HEK293 (cell line): ENCODE results near the gene AXL.

Source experiments
- ATF2 ChIP-seq: fragments of 450-650 bp; formaldehyde crosslinking; IDR thresholded peaks from 2 replicates; pipeline ENCODE4 v1.5.1; 2016; ENCODE audit warnings: missing biosample characterization, missing genetic modification characterization, low read depth
- BCL11A ChIP-seq: fragments of 450-650 bp; formaldehyde crosslinking; IDR thresholded peaks from 2 replicates; pipeline ENCODE4 v1.5.1; 2016; ENCODE audit warnings: low read depth, missing biosample characterization, missing genetic modification characterization
- SP7 ChIP-seq: fragments of 450-650 bp; formaldehyde crosslinking; IDR thresholded peaks from 2 replicates; pipeline ENCODE4 v1.5.1; 2016; ENCODE audit warnings: missing biosample characterization, missing genetic modification characterization
- ZBTB11 ChIP-seq: fragments of 450-650 bp; formaldehyde crosslinking; conservative IDR thresholded peaks from 2 replicates; pipeline ENCODE4 v1.5.1; 2016; ENCODE audit warnings: low read depth, missing biosample characterization, missing genetic modification characterization
- ZBTB26 ChIP-seq: fragments of 450-650 bp; formaldehyde crosslinking; optimal IDR thresholded peaks from 2 replicates; pipeline ENCODE3; 2016; ENCODE audit warnings: missing biosample characterization, mild to moderate bottlenecking, missing genetic modification characterization
- ZBTB48 ChIP-seq: fragments of 450-650 bp; formaldehyde crosslinking; IDR thresholded peaks from 2 replicates; pipeline ENCODE4 v1.5.1; 2016; ENCODE audit warnings: missing biosample characterization, missing genetic modification characterization
- ZNF138 ChIP-seq: fragments of 450-650 bp; formaldehyde crosslinking; IDR thresholded peaks from 2 replicates; pipeline ENCODE4 v1.5.1; 2016; ENCODE audit warnings: missing biosample characterization, missing genetic modification characterization, borderline replicate concordance
- ZNF140 ChIP-seq: fragments of 450-650 bp; formaldehyde crosslinking; IDR thresholded peaks from 2 replicates; pipeline ENCODE4 v1.5.1; 2016; ENCODE audit warnings: missing biosample characterization, missing genetic modification characterization
- ZNF148 ChIP-seq: fragments of 450-650 bp; formaldehyde crosslinking; IDR thresholded peaks from 2 replicates; pipeline ENCODE4 v1.5.0; 2017; ENCODE audit warnings: missing biosample characterization, missing genetic modification characterization, borderline replicate concordance
- ZNF174 ChIP-seq: fragments of 450-650 bp; formaldehyde crosslinking; IDR thresholded peaks from 2 replicates; pipeline ENCODE4 v1.5.0; 2017; ENCODE audit warnings: missing biosample characterization, mild to moderate bottlenecking, missing genetic modification characterization
- ZNF335 ChIP-seq: fragments of 450-650 bp; formaldehyde crosslinking; conservative IDR thresholded peaks from 2 replicates; pipeline ENCODE4 v1.5.1; 2016; ENCODE audit warnings: missing biosample characterization, missing genetic modification characterization
- ZNF473 ChIP-seq: fragments of 450-650 bp; formaldehyde crosslinking; IDR thresholded peaks from 2 replicates; pipeline ENCODE4 v1.5.1; 2017; ENCODE audit warnings: missing biosample characterization, missing genetic modification characterization
- ZNF48 ChIP-seq: fragments of 450-650 bp; formaldehyde crosslinking; IDR thresholded peaks from 2 replicates; pipeline ENCODE4 v1.5.1; 2016; ENCODE audit warnings: missing biosample characterization, missing genetic modification characterization
- ZNF521 ChIP-seq: fragments of 450-650 bp; formaldehyde crosslinking; IDR thresholded peaks from 2 replicates; pipeline ENCODE4 v1.5.1; 2017; ENCODE audit warnings: missing biosample characterization, mild to moderate bottlenecking, missing genetic modification characterization
- ZNF529 ChIP-seq: fragments of 450-650 bp; formaldehyde crosslinking; IDR thresholded peaks from 2 replicates; pipeline ENCODE4 v1.5.1; 2017; ENCODE audit warnings: missing genetic modification characterization, missing biosample characterization; ENCODE audit not compliant: insufficient replicate concordance
- ZNF571 ChIP-seq: fragments of 450-650 bp; formaldehyde crosslinking; IDR thresholded peaks from 2 replicates; pipeline ENCODE4 v1.5.0; 2017; ENCODE audit warnings: missing biosample characterization, missing genetic modification characterization
- ZNF580 ChIP-seq: fragments of 450-650 bp; formaldehyde crosslinking; IDR thresholded peaks from 2 replicates; pipeline ENCODE4 v1.5.1; 2016; ENCODE audit warnings: missing biosample characterization, missing genetic modification characterization
- ZNF585B ChIP-seq: fragments of 450-650 bp; formaldehyde crosslinking; IDR thresholded peaks from 2 replicates; pipeline ENCODE4 v1.5.1; 2016; ENCODE audit warnings: missing biosample characterization, missing genetic modification characterization
- ZNF658 ChIP-seq: fragments of 450-650 bp; formaldehyde crosslinking; IDR thresholded peaks from 2 replicates; pipeline ENCODE4; 2016; ENCODE audit warnings: missing biosample characterization, missing genetic modification characterization
- ZNF677 ChIP-seq: fragments of 450-650 bp; IDR thresholded peaks from 2 replicates; pipeline ENCODE4 v1.5.0; 2018; ENCODE audit warnings: missing biosample characterization, mild to moderate bottlenecking, missing genetic modification characterization, moderate library complexity
- ZNF843 ChIP-seq: fragments of 450-650 bp; formaldehyde crosslinking; IDR thresholded peaks from 2 replicates; pipeline ENCODE4 v1.5.1; 2016; ENCODE audit warnings: missing biosample characterization, missing genetic modification characterization
- ZSCAN30 ChIP-seq: fragments of 450-650 bp; IDR thresholded peaks from 2 replicates; pipeline ENCODE4 v1.5.1; 2018; ENCODE audit warnings: missing biosample characterization, mild to moderate bottlenecking, missing genetic modification characterization, moderate library complexity
- TF ChIP-seq, protein P1 (sequence below): IDR thresholded peaks from 2 replicates; pipeline ENCODE4 v1.6.1; 2011; ENCODE audit warnings: mild to moderate bottlenecking, low read depth, low read length, borderline replicate concordance
- TF ChIP-seq, protein P2 (sequence below): fragments of 450-650 bp; formaldehyde crosslinking; IDR thresholded peaks from 2 replicates; pipeline ENCODE4 v1.5.1; 2016; ENCODE audit warnings: missing biosample characterization, missing genetic modification characterization
- TF ChIP-seq, protein P3 (sequence below): fragments of 450-650 bp; IDR thresholded peaks from 2 replicates; pipeline ENCODE4 v1.5.1; 2018; ENCODE audit warnings: missing biosample characterization, missing genetic modification characterization

The AXL gene

DNA sequence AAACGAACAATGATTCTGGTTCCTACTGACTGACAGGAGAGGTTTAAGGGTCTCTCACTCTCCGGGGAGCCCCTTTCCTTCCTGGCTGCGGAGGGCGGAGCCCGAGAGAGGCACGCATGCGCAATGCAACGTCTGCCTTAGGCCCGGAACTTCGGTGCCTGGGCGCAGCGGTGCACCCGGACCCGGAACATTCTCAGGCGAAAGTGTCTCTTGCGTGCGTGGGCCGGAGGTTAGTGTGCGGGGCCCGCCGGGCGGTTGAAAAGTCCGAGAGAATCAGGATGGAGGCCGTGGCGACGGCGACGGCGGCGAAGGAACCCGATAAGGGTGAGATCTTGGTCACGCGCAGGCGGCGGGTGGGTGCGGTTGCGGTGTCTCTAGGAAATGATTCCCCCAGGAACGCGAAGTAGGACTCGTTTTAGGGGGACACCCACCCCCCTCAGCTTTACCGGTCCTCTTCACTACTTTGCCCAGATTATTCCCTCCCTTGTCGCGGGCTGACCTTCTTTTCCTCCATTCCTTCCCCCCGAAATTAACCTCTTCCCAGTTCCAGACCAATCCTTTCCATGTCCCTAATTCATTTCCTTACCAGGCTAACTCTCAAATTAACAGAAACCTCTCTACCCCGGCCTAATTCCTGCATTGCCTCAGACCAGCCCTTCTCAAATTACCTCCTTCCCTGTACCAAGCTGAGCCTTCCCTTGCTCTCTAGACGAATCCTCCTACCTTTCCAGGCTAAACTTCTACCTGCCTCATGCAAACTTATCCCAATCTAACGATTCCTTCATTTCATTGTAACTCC is 91.2 kb downstream of the AXL start, which contains the start of gene CCDC97 (continued):
- peak; percentile 92 for TF ChIP-seq ZNF148 (tag by site-specific recombination)
- peak; percentile 98 for TF ChIP-seq SP7 (tag by site-specific recombination)
- TF ChIP-seq BCL11A (tag by site-specific recombination): peak; percentile 74; the same call in 1 of the 2 replicates
- TF ChIP-seq ZNF677: no peak
- TF ChIP-seq ZNF658 (tag by site-specific recombination): no peak
- TF ChIP-seq ZNF138 (tag by site-specific recombination): peak; percentile 79; the same call in 1 of the 2 replicates
- TF ChIP-seq, protein P1, sequence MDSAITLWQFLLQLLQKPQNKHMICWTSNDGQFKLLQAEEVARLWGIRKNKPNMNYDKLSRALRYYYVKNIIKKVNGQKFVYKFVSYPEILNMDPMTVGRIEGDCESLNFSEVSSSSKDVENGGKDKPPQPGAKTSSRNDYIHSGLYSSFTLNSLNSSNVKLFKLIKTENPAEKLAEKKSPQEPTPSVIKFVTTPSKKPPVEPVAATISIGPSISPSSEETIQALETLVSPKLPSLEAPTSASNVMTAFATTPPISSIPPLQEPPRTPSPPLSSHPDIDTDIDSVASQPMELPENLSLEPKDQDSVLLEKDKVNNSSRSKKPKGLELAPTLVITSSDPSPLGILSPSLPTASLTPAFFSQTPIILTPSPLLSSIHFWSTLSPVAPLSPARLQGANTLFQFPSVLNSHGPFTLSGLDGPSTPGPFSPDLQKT: no peak
- TF ChIP-seq ZNF529 (tag by site-specific recombination): no peak
- TF ChIP-seq ZNF140 (tag by site-specific recombination): no peak
- TF ChIP-seq ZNF473 (tag by site-specific recombination): no peak
- no peak for TF ChIP-seq ZNF571 (tag by site-specific recombination)
- TF ChIP-seq ZBTB11: peak; percentile 100
- no peak for TF ChIP-seq ATF2 (tag by site-specific recombination)
- no peak for TF ChIP-seq ZNF521
- TF ChIP-seq ZNF843 (tag by site-specific recombination): peak; percentile 88
- peak; percentile 99 for TF ChIP-seq ZNF580 (tag by site-specific recombination)
- peak; percentile 97 for TF ChIP-seq ZNF335
- TF ChIP-seq ZBTB26: peak; percentile 86
- no peak for TF ChIP-seq ZNF585B (tag by site-specific recombination)
- no peak for TF ChIP-seq ZNF174 (tag by site-specific recombination)
- TF ChIP-seq, protein P2, sequence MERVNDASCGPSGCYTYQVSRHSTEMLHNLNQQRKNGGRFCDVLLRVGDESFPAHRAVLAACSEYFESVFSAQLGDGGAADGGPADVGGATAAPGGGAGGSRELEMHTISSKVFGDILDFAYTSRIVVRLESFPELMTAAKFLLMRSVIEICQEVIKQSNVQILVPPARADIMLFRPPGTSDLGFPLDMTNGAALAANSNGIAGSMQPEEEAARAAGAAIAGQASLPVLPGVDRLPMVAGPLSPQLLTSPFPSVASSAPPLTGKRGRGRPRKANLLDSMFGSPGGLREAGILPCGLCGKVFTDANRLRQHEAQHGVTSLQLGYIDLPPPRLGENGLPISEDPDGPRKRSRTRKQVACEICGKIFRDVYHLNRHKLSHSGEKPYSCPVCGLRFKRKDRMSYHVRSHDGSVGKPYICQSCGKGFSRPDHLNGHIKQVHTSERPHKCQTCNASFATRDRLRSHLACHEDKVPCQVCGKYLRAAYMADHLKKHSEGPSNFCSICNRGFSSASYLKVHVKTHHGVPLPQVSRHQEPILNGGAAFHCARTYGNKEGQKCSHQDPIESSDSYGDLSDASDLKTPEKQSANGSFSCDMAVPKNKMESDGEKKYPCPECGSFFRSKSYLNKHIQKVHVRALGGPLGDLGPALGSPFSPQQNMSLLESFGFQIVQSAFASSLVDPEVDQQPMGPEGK (tag by site-specific recombination): peak; percentile 99
- peak; percentile 99 for TF ChIP-seq ZSCAN30 (tag by site-specific recombination)
- TF ChIP-seq, protein P3, sequence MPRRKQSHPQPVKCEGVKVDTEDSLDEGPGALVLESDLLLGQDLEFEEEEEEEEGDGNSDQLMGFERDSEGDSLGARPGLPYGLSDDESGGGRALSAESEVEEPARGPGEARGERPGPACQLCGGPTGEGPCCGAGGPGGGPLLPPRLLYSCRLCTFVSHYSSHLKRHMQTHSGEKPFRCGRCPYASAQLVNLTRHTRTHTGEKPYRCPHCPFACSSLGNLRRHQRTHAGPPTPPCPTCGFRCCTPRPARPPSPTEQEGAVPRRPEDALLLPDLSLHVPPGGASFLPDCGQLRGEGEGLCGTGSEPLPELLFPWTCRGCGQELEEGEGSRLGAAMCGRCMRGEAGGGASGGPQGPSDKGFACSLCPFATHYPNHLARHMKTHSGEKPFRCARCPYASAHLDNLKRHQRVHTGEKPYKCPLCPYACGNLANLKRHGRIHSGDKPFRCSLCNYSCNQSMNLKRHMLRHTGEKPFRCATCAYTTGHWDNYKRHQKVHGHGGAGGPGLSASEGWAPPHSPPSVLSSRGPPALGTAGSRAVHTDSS (tag by site-specific recombination): peak; percentile 61
- TF ChIP-seq ZBTB48: peak; percentile 97
- TF ChIP-seq ZNF48 (tag by site-specific recombination): no peak
